ENCODE results near the gene BBS7.
A peak's percentile ranks its signal among the peaks of the same experiment; 100 is the strongest.

BBS7 gene, protein sequence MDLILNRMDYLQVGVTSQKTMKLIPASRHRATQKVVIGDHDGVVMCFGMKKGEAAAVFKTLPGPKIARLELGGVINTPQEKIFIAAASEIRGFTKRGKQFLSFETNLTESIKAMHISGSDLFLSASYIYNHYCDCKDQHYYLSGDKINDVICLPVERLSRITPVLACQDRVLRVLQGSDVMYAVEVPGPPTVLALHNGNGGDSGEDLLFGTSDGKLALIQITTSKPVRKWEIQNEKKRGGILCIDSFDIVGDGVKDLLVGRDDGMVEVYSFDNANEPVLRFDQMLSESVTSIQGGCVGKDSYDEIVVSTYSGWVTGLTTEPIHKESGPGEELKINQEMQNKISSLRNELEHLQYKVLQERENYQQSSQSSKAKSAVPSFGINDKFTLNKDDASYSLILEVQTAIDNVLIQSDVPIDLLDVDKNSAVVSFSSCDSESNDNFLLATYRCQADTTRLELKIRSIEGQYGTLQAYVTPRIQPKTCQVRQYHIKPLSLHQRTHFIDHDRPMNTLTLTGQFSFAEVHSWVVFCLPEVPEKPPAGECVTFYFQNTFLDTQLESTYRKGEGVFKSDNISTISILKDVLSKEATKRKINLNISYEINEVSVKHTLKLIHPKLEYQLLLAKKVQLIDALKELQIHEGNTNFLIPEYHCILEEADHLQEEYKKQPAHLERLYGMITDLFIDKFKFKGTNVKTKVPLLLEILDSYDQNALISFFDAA
- 9.9 to 19.2 (median 12.9) reads per million in 18 experiments for total RNA-seq

DNA sequence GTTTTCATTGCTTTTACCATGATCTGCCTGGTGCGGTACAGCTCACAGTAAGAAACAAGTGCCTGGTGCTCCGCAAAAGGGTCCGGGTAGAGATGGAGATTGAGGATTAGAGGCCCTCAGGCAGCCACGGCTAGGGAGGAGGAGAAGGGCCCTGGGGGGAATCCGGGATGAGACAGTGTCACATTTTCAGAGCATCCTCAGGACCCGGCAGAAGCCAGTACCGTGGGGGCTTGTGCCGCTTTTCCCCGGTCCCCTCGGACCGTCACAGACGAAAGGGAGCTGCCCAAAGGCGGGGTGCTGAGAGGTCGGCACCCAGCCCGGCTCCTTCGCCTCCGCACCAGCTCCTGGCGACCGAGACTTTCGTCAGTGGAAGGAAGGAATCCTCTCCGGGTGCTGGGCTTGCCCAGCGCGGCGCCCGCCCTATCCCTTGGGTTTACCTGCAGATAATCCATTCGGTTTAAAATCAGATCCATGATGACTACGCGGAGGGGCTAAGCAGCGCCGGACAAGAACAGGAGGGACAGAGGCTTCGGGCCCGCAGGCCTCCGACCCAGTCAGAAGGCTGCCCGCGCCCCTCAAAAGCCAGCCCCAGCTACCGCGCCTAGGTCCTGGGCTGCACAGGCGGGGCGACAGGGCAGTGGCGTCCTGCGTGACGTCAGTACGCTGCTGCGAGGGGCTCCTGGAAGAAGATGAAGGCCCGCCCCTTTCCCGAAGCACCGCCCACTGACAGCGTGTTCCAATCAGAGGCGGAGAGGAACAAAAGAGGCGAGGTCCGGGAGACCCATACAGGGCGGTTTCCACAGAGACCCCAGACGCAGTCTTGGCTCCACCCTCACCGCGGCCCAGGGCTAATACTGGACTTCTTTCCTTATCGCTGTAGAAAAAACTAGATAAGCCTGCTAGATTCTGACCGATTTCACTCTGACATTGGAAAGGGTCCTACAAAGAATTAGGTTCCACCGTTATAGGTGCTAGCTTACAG lies at the start of gene BBS7:
BBS7 (minus strand) TSS at position 634 of the 982 bp plus-strand sequence; CDS start at position 473, 161 bp downstream.
- DNase-seq, result peak; percentile 95 to 96

- no peak for DNase-seq
These were observed 43.4 kb upstream of the BBS7 start for GRCh38 chr4:121913667-121914066.

GRCh38 chr4:121908346-121908745 lies 38.1 kb upstream of the BBS7 start:
- DNase-seq, result no peak

DNA sequence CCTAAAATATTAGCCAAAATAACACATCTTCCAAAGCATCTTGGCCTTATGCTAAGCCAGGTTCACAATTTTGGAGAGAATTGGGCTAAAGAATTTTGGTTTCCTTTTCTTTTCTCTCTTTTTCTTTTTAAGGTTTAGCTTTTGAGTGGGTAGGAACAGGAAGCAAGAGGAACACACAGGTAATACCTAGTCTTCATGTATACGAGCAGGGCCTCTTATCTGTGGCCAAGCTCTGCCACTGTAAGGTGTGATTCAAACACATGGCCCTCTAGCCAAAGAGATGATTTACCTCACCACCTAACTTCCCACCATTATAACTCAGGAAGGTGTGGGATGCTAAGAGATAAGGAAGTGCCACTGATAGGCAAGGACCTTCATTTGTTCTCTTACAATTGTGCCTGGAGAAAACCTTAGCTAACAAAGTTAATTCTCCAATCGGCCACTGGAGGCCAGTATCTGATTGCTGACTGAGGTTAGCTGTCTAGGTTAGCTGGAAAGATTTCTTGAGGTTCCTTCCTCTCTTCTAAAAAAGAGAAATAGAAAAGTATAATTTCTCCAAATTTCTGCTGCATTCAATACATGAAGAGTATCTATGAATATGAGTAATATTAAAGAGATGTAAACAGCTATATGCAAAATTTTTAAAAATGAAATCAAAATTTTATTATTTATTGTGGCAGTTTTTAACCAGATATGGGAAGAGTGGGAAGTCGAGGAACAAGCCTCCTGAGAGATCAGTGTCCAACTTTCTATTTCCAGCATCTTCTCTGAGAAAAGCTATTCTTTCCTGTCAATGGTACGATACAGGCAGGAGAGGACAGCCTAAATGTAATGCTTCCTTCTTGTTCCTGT lies 30.1 kb upstream of the BBS7 start:
- DNase-seq, result peak; percentile 68 to 70

DNA sequence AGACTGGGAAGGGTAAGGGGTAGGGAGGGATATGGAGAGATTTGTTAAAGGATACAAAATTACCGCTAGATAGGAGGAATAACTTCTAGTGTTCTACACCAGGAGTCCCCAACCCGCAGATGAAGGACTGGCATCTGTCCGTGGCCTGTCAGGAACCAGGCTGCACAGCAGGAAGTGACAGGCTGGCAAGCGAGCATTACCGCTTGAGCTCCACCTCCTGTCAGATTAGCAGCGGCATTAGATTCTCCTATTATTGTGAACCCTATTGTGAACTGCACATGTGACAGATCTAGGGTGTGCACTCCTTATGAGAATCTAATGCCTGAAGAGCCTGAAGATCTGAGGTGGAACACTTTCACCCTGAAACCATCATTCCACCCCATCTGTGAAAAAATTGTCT lies 27.9 kb upstream of the BBS7 start:
- DNase-seq, result no peak

- DNase-seq, result no peak
These were observed 17.9 kb upstream of the BBS7 start for GRCh38 chr4:121888134-121888533.

DNA sequence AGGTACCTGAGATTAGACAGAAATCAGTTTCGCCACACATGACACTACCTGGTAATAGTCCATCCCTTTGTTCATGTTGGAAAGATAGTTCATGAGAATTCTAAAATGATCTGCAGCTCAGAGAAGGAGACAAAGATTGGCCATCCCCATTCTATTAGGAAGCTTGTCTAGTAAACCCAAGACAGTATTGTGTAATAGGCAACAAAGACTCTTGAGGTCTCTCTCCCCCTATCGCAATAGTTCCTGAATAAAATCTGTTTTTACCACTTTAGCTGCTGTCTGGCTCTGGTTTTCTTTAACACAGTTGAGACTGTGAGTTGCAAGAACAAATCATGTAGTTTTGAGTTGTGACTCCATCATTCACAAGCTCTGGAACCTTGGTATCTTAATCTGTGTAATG lies 14.8 kb upstream of the BBS7 start:
- no peak for DNase-seq

DNA sequence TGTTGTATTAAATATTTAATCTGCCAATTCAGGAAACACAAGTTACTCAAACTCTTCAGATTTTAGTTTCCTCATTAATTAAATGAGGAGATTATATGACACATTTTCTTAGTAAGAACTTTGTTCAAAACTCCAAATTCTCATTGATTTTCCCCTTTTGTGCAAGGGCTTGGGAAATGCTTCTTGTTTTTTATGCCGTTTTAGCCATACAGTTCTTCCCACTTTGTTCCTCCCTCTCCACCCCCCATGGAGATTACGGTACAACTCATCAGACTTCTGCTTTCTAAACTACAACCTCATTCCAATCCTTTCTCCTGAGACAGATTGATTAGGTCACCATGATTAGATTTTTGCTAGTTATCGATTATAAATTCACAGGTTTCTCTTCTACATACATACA lies 10.9 kb upstream of the BBS7 start:
- DNase-seq, result peak; percentile 11 to 17

- no peak for DNase-seq
These were observed 8.9 kb upstream of the BBS7 start for GRCh38 chr4:121879135-121879534.

DNA sequence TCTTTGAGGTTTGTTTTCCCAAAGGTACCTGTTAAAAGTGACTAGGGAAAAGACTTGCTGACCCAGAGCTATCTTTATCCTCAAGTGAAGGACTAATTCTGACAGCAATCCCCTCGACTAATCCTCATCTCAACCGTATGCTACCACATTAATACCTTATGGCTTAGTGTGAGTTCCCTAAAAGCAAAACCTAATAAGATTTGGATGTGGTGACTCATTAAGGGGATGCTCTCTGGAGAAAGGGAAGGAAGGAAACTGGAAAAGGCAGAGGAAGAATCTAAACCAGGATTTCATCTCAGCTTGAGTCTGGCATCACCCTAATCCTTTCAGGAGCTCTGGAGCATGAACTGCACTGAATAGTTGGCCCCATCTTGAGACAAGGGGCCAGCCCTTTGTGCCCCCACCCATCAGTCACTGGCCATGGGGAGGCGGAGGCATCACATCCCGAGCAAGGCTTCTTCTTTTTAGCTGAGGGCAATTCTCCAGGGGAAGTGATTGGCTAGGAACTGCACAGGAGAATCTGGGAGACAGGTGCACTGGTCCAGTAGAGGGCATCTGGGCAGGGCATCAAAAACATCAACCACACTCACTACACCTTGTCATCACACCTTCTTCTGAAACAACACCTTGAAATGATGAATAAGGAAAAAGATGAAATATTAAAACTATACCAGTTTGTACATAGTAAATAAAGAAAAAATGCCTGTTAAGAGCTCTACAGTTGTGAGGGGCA lies 6.9 kb upstream of the BBS7 start:
- no peak for DNase-seq

- DNase-seq, result no peak
These were observed 5.8 kb upstream of the BBS7 start for GRCh38 chr4:121876070-121876469.

GRCh38 chr4:121875652-121876051 lies 5.4 kb upstream of the BBS7 start:
- no peak for DNase-seq

GRCh38 chr4:121873604-121874003 lies 3.3 kb upstream of the BBS7 start:
- no peak for DNase-seq

DNA sequence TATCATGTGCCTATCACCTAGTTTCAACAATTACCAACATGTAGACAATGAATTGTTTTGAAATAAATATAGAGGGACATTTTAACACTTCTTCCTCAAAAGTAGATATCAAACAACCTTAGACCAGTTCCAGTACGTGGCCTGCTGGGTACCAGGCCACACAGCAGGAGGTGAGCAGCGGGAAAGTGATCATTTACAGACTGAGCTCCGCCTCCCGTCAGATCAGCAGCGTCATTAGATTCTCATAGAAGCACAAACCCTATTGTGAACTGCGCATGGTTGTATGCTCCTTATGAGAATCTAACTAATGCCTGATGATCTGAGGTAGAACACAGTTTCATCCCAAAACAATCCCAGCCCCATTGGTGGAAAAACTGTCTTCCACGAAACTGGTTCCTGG lies 6.5 kb downstream of the BBS7 start:
- DNase-seq, result no peak

DNA sequence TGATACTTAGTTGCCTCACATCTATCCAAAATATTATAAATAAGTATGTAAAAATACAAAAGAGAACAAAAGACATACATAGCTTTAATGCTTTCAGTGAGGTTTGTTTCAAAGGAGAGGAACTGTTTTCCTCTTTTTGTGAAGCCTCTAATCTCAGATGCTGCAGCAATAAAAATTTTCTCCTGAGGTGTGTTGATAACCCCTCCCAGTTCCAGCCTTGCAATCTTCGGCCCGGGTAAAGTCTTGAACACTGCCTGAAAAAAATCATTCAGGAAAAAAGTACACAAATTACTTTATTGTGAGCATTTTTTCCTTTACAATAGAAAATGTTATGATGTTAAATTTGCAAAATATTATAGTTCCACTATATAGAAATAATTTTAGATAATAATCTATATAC lies 8.8 kb downstream of the BBS7 start:
- no peak for DNase-seq

DNA sequence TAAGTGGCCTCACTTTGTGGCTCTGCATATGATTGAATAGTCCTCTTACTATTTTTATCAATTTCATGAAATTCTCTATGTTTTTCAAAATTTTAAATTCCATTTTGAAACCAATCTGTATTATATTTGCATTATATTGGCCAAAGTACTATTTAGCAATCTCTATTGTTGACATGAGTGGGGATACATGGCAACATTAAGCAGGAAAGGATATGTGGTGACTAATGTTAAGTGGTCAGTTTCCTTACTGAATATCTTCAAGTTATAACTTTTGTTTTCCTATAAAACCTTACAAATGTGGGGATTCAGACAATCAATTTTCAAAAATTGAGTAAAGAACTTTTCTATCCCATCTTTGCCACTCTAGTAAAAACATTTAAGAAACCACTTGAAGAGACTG lies 10.2 kb downstream of the BBS7 start:
- DNase-seq, result no peak

DNA sequence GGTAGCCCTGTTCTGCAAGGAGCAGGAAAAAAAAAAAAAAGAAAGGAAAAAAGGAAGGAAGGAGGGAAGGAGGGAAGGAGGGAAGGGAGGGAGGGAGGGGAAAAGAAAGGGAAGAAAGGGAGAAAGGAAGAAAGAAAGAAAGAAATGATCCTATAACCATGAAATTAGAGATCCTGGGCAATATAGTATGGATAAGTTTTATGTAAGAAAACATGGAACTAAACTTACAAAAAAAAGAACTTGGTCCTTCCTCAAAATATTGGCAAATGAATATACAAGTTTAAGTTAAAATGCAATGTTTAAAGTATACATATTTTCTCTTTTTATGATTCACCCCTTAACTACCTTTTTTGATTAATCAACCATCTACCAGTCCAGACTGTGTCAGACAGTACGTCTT lies 18.9 kb downstream of the BBS7 start:
- no peak for DNase-seq

GRCh38 chr4:121846662-121847061 lies 23.6 kb downstream of the BBS7 start:
- DNase-seq, result no peak

DNA sequence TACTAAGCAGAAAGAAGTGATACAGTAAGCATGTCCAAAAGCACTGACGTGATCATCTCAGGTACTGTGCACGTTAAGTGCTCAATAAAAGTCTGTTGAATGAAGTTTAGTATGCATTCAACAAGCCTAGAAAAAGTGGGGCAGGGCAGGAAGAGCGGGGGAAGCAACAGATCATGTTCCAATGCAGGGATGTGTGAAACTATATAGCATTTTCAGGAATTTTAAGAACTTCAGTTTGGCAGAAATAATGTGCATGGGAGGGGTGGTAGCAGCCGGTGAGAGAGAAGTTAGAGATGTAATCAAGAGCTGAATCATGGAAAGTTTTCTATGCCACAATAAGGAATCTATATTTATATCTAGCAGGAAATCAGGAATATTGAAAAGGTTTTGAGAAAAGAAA lies 27.4 kb downstream of the BBS7 start:
- DNase-seq, result no peak

- DNase-seq, result peak in 1 of 2 donors; percentile 65
These were observed 32.1 kb downstream of the BBS7 start for GRCh38 chr4:121838136-121838535.

DNA sequence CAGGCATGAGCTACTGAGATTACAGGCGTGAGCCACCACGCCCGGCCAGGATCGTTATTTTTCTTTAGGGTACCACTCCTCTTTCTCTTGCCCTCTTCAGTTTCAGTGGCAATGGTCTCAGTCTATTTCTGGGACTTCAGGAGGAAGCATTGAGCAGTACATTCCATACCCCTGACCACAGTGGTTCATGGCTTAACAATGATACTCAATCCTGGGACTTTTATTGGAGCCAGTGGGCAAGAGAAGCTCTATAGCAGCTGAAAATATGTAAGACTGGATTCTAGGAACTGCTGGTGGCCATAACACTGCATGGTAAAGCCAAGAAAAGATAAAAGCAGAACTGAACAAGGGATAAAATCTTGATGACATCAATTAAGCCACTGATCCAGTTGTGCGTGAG lies 40.8 kb downstream of the BBS7 start:
- DNase-seq, result no peak
